H1 (cell line): ENCODE results near the gene BTBD9. TPM values are rescaled to one million over a fixed set of nuclear protein-coding genes. Genes with fewer than 3 reads are reported as not detected.

Source experiments
- E2F6 ChIP-seq: IDR thresholded peaks from 2 replicates; pipeline ENCODE4 v1.6.1; 2012; ENCODE audit warnings: inconsistent platforms
- SP4 ChIP-seq: IDR thresholded peaks from 2 replicates; pipeline ENCODE4 v1.6.1; 2012; ENCODE audit warnings: low read length, inconsistent platforms
- TCF12 ChIP-seq: IDR thresholded peaks from 2 replicates; pipeline ENCODE4 v1.6.1; 2011; ENCODE audit warnings: low read depth, mild to moderate bottlenecking, low read length
- polyA plus RNA-seq, 7 experiments: library from polyadenylated mRNA; depleted of rRNA in 3 of 7; stranded (reverse) in 5 of 7; unstranded in 2 of 7; fragments of >200 nt in 5 of 7; fragments of 200-250 nt in 2 of 7; gene quantifications; 1 replicate in 5 of 7; 2 replicates in 1 of 7; 4 replicates in 1 of 7; pipeline versions ENCODE4 v1.2.1 to v1.2.3, GENCODE V29; 2011 to 2013; ENCODE audit warnings: missing spikeins in 2 of 7, mixed read lengths in 2 of 7
- total RNA-seq: library from RNA; stranded (reverse); fragmentation: NEBNext Ultra II Directional; extraction: Animal tissue kit (Norgen Biotek cat#: 25700); gene quantifications from 2 replicates; pipeline ENCODE4 v1.2.1, GENCODE V29; 2021
- TF ChIP-seq, protein P1 (sequence below), 3 experiments: IDR thresholded peaks; 1 replicate in 2 of 3; 2 replicates in 1 of 3; pipeline versions ENCODE4 v1.5.1 to v1.6.1; 2011; ENCODE audit warnings: low read length in 3 of 3, mild to moderate bottlenecking in 3 of 3, inconsistent platforms in 2 of 3, low read depth in 1 of 3, moderate library complexity in 1 of 3; ENCODE audit not compliant: insufficient read depth in 1 of 3; ENCODE audit errors: control extremely low read depth in 1 of 3
- TF ChIP-seq, protein P2 (sequence below): IDR thresholded peaks from 2 replicates; pipeline ENCODE4 v1.6.1; 2011; ENCODE audit warnings: low read depth, mild to moderate bottlenecking, low read length; ENCODE audit not compliant: insufficient read depth

The BTBD9 gene
- total and polyA plus RNA-seq, 2 of the 8 experiments (the other 6 are each of a cell fraction or from before 2014, with no cell fraction given) = 0.92 to 4.1 TPM

DNA sequence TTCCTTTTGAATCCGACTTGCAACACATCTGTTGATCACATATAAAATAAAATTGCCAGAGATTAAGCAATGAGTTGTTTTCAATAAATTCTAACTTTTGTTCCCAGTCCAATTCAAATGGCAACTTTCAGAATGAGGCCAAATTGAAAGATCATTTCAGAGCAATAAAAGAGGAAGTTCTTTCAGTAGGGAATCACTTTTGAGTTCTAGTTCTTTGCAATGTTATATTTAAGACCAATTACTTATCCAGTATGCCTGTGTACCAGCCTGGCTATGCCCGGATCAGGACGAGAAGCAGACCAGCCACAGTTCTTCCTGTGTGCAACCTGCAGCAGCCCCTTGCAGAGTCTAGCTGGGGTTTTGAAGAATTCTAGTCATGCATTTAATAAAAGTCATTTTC is 232.5 kb downstream of the BTBD9 start (continued):
- TF ChIP-seq, protein P1, sequence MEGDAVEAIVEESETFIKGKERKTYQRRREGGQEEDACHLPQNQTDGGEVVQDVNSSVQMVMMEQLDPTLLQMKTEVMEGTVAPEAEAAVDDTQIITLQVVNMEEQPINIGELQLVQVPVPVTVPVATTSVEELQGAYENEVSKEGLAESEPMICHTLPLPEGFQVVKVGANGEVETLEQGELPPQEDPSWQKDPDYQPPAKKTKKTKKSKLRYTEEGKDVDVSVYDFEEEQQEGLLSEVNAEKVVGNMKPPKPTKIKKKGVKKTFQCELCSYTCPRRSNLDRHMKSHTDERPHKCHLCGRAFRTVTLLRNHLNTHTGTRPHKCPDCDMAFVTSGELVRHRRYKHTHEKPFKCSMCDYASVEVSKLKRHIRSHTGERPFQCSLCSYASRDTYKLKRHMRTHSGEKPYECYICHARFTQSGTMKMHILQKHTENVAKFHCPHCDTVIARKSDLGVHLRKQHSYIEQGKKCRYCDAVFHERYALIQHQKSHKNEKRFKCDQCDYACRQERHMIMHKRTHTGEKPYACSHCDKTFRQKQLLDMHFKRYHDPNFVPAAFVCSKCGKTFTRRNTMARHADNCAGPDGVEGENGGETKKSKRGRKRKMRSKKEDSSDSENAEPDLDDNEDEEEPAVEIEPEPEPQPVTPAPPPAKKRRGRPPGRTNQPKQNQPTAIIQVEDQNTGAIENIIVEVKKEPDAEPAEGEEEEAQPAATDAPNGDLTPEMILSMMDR (IDR thresholded peaks at IDR 0.05; ENCODE audit: control extremely low read depth in 1 of 3, insufficient read depth in 1 of 3, low read depth in 1 of 3, low read length in 3 of 3) = no peak
- TF ChIP-seq SP4 (no peak), TCF12 (no peak), E2F6 (no peak)
- TF ChIP-seq, protein P2, sequence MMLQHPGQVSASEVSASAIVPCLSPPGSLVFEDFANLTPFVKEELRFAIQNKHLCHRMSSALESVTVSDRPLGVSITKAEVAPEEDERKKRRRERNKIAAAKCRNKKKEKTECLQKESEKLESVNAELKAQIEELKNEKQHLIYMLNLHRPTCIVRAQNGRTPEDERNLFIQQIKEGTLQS = no peak
- TF ChIP-seq, all 59 proteins: peak for 0
